T-helper 22 cell (primary cell): ENCODE results near the gene SMARCA1.
"Not testable (repeated sequence)": the region's sequence is repeated elsewhere in the genome, so short reads cannot be mapped to it uniquely, and the experiment has no call there.

Source experiments
- DNase-seq: peaks from one replicate; pipeline ENCODE4 v3.0.0-alpha.2; 2020; ENCODE audit warnings: low read depth

SMARCA1 gene, protein sequence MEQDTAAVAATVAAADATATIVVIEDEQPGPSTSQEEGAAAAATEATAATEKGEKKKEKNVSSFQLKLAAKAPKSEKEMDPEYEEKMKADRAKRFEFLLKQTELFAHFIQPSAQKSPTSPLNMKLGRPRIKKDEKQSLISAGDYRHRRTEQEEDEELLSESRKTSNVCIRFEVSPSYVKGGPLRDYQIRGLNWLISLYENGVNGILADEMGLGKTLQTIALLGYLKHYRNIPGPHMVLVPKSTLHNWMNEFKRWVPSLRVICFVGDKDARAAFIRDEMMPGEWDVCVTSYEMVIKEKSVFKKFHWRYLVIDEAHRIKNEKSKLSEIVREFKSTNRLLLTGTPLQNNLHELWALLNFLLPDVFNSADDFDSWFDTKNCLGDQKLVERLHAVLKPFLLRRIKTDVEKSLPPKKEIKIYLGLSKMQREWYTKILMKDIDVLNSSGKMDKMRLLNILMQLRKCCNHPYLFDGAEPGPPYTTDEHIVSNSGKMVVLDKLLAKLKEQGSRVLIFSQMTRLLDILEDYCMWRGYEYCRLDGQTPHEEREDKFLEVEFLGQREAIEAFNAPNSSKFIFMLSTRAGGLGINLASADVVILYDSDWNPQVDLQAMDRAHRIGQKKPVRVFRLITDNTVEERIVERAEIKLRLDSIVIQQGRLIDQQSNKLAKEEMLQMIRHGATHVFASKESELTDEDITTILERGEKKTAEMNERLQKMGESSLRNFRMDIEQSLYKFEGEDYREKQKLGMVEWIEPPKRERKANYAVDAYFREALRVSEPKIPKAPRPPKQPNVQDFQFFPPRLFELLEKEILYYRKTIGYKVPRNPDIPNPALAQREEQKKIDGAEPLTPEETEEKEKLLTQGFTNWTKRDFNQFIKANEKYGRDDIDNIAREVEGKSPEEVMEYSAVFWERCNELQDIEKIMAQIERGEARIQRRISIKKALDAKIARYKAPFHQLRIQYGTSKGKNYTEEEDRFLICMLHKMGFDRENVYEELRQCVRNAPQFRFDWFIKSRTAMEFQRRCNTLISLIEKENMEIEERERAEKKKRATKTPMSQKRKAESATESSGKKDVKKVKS

DNA sequence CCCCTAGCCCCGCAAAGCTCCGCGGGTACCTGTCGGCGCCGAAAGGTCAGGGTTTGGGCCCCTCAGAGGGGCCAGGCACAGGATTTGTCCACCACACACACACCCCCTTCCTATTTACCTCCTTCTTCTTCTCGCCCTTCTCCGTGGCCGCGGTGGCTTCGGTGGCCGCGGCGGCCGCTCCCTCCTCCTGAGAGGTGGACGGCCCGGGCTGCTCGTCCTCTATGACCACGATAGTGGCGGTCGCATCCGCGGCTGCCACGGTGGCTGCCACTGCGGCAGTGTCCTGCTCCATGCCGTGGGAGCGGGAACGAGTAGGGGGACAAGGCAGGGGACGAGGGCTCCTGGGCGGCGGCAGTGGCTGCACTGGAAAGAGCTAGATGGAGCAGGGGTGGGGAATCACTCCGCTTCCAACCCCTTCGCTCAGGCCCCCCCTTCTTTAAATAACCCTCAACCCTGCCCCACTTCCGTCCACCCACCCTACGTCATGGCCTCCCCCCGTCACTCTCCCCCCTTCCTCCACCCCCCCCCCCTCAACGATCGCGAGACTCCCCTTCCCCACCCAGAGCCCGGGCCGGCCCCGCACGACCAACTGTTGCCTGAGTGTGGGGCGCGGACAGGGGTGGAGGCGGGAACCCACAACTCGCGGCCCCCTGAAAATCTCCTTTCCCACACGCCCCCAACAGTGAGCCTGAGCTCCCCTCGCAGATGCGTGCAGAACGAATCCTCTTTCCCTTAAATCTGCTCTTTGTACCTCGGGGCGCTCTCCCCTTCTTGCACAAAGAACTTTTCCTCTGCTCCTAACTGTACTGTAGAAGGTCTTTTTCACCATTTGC, at the start of gene SMARCA1:
Gene SMARCA1 (minus strand): TSS at position 412 of the 833 bp plus-strand sequence. CDS start 120 bp downstream, at position 292.
- no peak for DNase-seq

DNA sequence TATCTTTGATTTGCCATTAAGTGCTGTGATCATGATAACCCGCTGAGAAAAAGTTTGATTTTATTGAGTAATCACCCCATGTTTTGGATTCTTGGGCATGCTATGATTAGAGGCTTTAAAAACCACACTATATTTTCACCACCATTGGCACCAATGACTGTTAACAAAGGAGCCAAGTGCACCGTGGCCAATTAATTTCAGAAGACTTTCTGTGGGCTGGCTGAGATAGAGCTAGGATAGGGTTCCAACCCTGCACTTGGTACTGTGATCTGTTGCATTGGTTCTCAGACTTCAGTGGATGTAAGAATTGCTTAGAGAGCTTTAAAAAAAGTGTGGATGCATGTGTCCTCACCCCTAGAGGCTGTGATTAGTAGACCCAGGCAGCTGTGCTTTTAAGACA, 49.1 kb upstream of the SMARCA1 start:
- DNase-seq, result no peak

DNA sequence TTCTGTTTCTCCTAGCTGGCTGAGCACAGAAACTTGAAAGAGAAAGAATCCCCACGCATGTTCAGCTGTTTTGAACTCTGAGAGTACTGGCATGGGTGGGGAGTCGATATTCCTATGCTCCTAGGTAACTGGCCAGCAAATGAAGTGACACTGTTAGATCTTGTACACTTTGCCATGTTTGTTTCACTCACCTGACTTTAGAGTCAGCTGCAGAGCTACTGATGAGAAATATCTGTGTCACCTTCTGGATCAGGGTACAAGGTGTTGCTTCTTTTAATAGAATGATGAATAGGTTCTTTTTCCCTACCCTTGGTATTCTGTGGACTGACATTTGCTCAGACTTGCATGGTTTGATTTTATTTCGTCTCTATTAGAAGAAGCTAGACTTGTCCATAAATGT, 45.1 kb upstream of the SMARCA1 start:
- no peak for DNase-seq

DNA sequence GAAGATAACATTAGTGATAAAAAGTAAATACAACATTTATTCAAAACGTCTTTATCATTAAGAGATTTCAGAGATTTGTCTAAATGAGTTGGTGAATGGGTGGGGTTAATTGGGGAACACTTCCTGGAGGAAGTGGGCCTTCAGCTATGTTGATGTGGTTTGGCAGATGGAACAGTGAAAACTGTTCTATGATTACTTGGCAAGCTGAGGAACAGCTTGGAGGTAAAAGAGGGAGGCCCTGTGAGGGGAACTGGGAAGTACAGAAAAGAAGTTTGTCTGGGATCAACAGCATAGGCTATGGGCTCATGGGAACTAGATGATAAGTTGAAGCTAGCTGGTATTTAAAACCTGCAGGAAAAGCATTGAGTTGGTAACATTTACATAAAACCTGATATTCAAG, 42.8 kb upstream of the SMARCA1 start:
- no peak for DNase-seq

DNA sequence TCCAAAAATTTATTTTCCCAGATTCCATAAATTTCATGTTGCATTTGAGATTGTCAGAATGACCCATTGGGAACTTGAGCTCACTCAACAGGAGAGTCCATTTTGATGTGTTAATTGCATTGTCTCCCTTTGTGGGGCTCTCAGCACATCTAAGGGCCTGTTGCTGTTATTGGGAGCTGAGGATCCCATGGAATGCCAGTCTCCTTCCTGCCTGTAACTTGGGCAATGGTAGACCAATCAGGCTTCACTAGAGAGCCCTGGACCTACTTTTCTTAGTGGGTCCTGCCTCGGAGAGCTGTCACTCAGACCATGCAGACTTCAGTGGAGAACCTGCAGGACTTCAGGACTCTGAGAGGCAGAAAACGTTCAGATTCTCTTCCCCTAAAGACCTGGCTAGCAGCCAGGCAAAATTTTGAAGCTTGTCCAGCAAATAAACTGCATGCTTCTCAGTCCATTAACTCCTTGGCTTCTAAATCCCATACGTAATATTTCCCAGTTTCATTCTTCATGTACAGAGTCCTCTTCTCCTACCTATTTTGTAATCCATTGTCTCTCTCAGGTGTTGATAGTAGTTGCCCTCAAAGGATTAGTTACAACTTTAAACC, 41.9 kb upstream of the SMARCA1 start:
- no peak for DNase-seq

DNA sequence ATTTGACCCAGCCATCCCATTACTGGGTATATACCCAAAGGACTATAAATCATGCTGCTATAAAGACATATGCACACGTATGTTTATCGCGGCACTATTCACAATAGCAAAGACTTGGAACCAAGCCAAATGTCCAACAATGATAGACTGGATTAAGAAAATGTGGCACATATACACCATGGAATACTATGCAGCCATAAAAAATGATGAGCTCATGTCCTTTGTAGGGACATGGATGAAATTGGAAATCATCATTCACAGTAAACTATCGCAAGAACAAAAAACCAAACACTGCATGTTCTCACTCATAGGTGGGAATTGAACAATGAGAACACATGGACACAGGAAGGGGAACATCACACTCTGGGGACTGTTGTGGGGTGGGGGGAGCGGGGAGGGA, 41.1 kb upstream of the SMARCA1 start:
- not testable (repeated sequence) for DNase-seq

DNA sequence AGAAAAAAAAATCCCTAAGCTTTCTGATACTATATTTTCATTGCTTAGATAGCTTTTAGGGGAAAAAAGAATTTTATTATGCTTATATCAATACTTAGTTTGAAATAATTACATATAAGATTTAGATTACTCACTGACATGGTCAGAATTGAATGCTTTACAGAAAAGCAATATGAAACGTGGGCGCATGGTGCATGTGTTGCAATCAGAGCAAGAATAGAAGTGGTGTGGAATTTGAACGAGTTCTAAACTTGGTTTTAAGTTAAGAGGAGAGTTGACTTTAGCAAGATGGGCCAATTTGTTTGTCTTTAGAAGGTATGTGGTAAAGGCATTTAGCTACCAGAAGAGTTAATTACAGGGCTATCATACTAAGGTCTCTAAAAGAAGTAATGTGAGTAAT, 38.2 kb upstream of the SMARCA1 start:
- DNase-seq, result no peak

DNA sequence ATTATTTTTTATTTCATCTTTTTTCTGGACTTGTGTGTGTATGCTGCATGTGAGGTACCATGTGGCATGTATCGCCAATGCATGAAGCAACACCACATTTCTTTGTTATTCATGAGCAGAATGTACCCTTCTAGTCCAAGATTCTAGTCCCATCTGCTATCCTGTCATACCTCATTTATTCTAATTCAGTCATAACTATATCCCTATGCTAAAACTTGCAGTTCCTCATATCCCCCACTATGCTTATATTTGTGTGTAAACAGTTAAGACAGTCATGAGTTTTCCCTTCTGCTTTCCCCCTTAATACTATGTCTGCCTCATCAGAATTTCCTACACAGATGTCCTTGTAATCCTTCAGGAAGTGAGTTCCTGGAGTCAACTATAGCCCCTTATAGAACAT, 36.5 kb upstream of the SMARCA1 start:
- DNase-seq, result no peak

DNA sequence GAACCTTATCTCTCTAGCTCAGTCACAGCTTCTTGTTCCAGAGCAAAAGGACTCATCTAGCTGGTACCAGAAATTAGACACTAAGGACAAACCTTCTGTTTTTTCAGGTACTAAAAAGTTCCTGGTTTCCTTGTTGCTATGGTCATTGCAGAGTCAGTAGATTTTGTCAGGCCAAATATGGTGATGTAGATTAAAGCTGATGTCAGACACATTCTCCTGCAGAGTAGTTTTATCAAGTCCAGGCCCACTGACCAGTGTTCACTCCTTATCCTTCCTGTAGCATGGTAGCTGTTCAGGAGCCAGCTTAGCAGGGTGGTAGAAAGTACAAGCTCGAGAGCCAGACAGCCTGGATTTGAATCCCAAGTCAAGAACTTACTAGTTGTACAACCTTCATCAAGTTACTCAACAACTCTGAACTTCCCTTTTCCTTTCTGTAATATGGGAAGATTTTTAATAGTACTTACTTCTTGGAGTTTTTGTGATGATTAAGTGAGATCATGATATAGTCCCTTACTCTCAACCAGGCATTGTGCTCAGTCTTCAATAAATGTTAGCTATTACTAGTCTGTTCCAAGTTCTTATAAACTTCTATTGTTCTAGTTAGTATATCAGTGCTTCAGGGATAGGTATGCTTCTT, 34.7 kb upstream of the SMARCA1 start:
- no peak for DNase-seq

DNA sequence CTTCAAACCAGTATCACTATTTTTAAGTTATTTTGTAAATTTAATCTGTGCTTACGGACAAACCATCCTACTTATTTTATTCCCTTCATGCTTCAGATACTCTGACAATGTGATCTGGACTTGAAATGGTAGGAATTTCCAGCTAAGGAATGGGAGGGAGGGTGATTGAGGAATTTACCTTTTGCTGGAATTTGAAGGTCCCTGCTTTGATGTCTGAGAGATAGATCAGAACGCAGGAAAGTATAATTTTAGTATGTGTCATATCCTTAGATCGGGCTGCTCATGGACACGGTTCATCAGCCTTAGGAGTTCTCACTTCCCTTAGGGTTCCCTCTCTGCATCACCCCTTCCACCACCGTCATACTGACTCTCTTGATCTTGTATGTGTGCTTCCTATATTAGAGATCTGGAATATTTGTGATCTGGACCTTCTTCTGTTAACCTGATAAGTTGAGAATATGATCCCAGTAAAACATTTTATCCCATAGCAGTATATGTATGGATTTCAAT, 33.6 kb upstream of the SMARCA1 start:
- no peak for DNase-seq

DNA sequence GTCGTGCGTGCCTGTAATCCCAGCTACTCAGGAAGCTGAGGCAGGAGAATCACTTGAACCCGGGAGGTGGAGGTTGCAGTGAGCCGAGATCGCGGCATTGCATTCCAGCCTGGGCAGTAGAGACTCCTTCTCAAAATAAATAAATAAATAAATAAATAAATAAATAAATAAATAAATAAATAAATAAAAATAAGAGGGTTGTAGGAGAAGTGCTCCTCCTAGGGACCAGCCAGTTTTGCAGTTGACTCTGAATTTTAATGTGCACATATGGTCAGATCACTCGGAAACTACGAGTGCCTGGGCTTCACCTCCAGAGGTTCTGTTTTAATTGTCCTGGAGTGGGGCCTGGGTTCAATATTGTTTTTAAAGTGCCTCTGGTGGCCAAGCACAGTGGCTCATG, 31.5 kb upstream of the SMARCA1 start:
- DNase-seq, result not testable (repeated sequence)

DNA sequence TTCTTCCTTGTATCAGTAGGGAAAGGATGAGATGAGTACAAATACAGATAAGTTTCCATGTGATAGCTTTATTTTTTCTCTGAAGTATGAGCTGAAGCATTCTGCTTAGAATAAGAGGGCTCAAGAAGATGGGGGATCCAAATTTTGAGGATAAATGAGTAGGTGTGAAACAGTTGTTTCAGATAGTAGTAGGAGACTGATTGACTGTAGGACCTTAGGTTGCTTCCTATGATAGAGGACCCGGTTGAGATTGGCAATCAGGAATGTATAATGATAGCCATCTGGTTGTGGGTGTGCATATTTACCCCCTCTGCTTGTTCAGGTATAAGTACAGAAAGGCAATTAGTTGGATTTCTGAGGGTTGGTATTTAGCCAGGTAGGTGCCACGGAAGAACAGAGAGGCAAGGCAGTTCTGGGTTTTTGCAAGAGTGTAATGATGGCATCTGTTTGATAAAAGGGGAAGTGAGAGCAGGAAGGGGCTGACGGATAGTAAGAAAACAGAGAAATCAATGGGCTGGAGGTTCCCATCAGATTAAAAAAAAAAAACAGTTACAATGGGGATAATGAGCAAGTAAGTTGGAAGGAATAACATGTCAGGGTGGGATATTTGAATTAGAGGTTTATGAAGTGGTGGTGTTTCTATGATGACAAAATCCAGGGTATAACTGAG, 30.5 kb upstream of the SMARCA1 start:
- no peak for DNase-seq

DNA sequence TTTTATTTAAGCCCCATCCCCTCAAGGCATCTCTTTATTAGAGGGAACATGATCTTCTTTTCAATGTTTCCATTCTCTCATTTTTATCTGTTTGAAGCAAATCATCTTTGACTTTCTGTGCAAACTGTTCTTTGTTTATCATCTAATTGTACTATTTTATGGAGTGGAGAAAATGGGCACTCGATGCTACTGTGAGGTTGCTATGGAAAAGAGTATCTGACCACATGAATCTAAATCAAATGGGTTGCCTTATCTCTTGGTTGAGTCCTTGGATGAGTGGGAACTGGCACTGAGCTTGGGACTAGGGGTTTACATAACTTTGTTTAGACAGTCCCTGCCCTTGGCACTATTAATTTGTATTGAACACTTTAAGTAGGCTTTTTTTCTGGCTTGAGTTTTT, 25.8 kb upstream of the SMARCA1 start:
- no peak for DNase-seq

DNA sequence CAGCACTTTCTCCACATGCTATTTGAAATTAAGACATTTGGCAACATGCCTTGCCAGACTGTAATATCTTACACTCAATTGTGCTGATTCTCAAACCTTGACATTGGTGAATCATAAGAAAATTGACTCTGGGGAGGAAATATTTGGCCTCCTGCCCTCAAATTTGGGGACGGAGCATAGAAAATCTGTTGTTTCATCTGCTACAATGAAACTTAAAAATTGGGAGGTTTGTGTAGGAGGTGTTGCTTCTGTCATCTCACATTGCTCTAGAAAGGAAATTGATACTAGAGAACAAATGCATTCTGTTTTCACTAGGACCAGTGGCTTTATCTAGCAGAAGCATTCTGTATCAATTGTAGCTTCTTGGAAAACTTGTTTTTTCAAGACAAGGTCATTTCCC, 22.1 kb upstream of the SMARCA1 start:
- DNase-seq, result no peak

DNA sequence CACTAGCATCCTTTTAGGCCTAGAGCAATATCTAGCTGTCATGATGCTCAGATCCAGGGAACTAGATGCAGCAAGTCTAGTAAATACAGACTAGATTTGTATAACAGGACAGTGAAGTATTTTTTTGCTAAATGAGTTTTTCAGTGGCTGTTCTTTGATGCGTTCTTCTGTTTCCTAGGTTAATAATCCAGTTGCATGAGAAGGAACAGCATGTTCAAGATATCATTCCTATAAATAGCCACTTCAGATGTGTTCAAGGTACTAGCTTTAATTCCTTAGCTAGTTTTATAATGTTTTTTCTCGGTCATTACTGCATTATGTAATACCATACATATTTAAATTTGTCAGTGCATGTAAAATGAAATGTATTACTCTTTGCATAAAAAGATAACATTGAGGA, 21.5 kb upstream of the SMARCA1 start:
- no peak for DNase-seq

DNA sequence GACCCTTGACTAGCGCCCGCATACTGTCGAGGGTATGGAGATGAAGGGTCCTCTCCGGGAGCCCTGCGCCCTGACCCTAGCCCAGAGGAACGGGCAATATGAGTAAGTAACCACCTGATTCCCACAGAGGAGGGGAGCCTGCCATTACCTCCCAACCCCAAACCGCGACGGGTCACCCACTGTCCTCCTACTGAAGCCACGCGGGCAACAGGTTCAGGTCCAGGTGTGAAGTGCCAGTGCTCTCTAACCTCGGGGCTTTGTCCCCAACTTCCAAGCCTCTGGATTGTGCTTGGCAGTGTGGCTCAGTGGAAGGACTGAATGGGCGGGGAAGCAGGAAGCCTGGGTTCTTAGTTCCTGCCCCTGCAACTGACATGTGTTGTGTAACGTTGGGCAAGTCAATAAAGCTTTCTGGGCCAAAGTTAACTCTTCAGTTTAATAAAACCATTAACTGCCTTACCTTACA, 17.5 kb upstream of the SMARCA1 start:
- no peak for DNase-seq

DNA sequence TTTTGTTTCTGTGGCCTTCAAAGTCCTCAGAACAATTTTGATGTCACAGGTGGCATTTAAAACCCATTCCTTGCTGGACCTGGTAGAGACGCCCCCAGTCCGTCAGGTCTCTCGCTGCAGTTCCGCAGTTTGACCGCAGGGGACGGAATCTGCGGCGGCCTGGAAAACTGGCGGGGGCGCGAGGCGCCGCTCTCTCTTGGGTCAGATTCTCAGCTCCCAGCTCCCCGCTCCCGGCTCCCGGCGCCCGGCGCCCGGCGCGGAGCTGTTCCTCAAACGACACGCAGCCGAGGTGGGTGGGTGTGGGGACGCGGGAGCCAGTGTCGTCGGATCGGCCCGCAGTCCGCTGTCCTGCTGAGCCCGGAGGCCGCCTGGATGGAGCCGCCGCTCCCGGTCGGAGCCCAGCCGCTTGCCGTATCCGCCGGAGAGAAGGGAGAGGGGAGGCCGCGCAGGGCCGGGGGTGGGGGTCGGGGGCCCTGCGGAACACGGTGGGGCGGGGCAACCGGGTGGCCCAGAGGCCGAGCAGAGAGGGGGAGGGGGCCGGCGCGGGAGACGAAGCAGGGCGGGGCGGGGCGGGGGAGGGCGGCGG, 16.9 kb upstream of the SMARCA1 start, which contains the start of gene OCRL:
Gene OCRL (plus strand): TSS at position 192 of the 586 bp plus-strand sequence. CDS start 181 bp downstream, at position 373.
- no peak for DNase-seq

DNA sequence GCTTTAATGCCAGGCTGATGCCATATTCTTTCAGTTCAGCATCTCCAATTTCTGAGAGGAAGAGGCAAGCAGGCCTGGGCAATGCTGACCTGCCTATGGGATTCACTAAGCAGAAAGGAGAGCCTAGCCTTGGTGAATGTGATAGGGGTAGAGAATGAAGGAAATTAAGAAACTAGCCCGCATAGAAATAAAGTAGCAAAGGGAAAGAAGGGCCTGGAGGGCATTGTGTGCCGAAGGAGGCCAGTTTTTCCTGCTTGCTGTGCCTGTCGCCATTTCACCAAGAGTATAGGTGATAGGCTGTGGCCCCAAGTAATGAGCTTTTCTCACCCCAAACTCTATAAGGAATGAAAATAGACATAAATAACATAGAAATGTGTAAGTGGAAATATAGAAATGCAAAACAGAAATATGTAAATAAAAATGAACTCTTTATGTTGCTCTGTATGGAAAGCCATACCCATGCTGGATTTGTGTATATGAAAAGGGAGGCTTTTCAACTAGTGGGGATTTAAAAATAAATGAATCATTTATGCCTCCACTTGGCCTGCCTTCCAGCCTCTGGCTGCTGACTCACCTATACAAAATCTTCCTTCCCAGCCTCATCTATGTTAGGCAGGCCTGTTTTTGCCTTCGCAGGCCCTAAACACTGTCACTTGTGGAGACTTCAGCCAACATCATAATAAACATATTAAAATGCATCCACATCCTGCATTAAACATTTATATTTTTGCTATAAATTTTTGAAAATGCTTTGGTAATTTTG, 11.7 kb upstream of the SMARCA1 start:
- DNase-seq, result no peak

DNA sequence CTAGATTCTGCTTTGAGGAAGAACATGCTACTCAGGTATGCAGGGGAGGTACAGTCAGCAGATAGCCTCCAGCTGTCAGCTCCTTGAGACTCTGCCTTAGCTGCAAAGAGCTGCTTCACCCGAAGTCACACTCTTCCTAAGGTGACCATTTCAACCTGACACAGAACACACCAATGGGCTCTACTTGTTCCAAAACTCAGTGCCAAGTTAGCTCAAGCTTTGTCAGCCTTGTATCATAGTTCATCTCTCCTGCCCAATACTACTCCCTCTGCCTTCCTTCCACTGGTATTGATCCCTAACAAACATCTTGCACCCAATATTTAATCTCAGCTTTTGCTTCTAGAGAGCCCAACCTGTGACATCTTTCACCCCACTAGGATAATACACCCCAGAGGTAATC, 7.8 kb upstream of the SMARCA1 start:
- DNase-seq, result no peak
